Activated T-helper 17 cell treated with anti-CD3 and anti-CD28 coated beads, Interleukin-2, amount 50 U/mL, for 72 hours (primary cell): ENCODE data around the gene COL17A1. TPM values are rescaled to one million over a fixed set of nuclear protein-coding genes. Genes with fewer than 3 reads are reported as not detected.

Experiments
- ATAC-seq: fragments of 150-1000 bp; cut with Tn5 transposase; replicated peaks from 2 replicates; pipeline ENCODE4 v1.10.0; 2021; ENCODE audit warnings: mild to moderate bottlenecking, moderate library complexity
- H3K27ac Mint-ChIP-seq: one replicate; pipeline ENCODE4 v1.8.0; 2022; ENCODE audit warnings: mixed read lengths
- H3K27me3 Mint-ChIP-seq: one replicate; pipeline ENCODE4 v1.8.0; 2022; ENCODE audit warnings: mixed read lengths
- H3K36me3 Mint-ChIP-seq: one replicate; pipeline ENCODE4 v1.8.0; 2022; ENCODE audit warnings: low read depth, mild to moderate bottlenecking, mixed read lengths
- H3K4me1 Mint-ChIP-seq: one replicate; pipeline ENCODE4 v1.8.0; 2022; ENCODE audit warnings: mixed read lengths
- H3K4me3 Mint-ChIP-seq: one replicate; pipeline ENCODE4 v1.8.0; 2022; ENCODE audit warnings: mild to moderate bottlenecking, mixed read lengths
- H3K9me3 Mint-ChIP-seq: one replicate; pipeline ENCODE4 v1.8.0; 2022; ENCODE audit warnings: mixed read lengths
- total RNA-seq, 2 donors: library from RNA; stranded (reverse); gene quantifications; one replicate each; pipeline ENCODE4 v1.2.3, GENCODE V29; 2022

COL17A1 gene
- total RNA-seq, 2 donors from 2014 or later, result not detected

GRCh38 chr10:104077663-104078151, 8.0 kb downstream of the COL17A1 start:
- H3K4me1 Mint-ChIP-seq, result no peaks in the 10 kb centered on the region
- no peak overlapping the region for H3K4me3 Mint-ChIP-seq
- no peak overlapping the region for H3K27ac Mint-ChIP-seq
- no peak for ATAC-seq
- no peaks in the 10 kb centered on the region for H3K27me3 Mint-ChIP-seq
- H3K36me3 Mint-ChIP-seq, result no peaks in the 10 kb centered on the region
- no peaks in the 10 kb centered on the region for H3K9me3 Mint-ChIP-seq

GRCh38 chr10:104077247-104077646, 8.4 kb downstream of the COL17A1 start:
- Mint-ChIP-seq H3K27ac (no peak overlapping the region), H3K9me3 (no peaks in the 10 kb centered on the region), H3K4me1 (no peaks in the 10 kb centered on the region), H3K27me3 (no peaks in the 10 kb centered on the region), H3K36me3 (no peaks in the 10 kb centered on the region), H3K4me3 (no peak overlapping the region)
- no peak for ATAC-seq

- no peaks in the 10 kb centered on the region for H3K9me3 Mint-ChIP-seq
- H3K27ac Mint-ChIP-seq, result no peak overlapping the region
- H3K4me1 Mint-ChIP-seq, result no peaks in the 10 kb centered on the region
- H3K27me3 Mint-ChIP-seq, result no peaks in the 10 kb centered on the region
- no peak overlapping the region for H3K4me3 Mint-ChIP-seq
- H3K36me3 Mint-ChIP-seq, result no peaks in the 10 kb centered on the region
- no peak for ATAC-seq
Measured at GRCh38 chr10:104076743-104077160, 8.9 kb downstream of the COL17A1 start.

GRCh38 chr10:104074505-104074904, 11.2 kb downstream of the COL17A1 start:
- no peaks in the 10 kb centered on the region for H3K36me3 Mint-ChIP-seq
- ATAC-seq, result no peak
- no peak overlapping the region for H3K27ac Mint-ChIP-seq
- no peak overlapping the region for H3K4me3 Mint-ChIP-seq
- no peaks in the 10 kb centered on the region for H3K27me3 Mint-ChIP-seq
- H3K4me1 Mint-ChIP-seq, result no peaks in the 10 kb centered on the region
- H3K9me3 Mint-ChIP-seq, result no peaks in the 10 kb centered on the region

- Mint-ChIP-seq H3K27ac (no peak overlapping the region), H3K36me3 (no peaks in the 10 kb centered on the region), H3K27me3 (no peaks in the 10 kb centered on the region), H3K4me1 (no peaks in the 10 kb centered on the region), H3K9me3 (no peaks in the 10 kb centered on the region), H3K4me3 (no peak overlapping the region)
- no peak for ATAC-seq
Measured at GRCh38 chr10:104072786-104073185, 12.9 kb downstream of the COL17A1 start.

- no peaks in the 10 kb centered on the region for H3K27me3 Mint-ChIP-seq
- H3K36me3 Mint-ChIP-seq, result no peaks in the 10 kb centered on the region
- H3K9me3 Mint-ChIP-seq, result no peaks in the 10 kb centered on the region
- no peak overlapping the region for H3K27ac Mint-ChIP-seq
- no peak for ATAC-seq
- no peak overlapping the region for H3K4me3 Mint-ChIP-seq
- H3K4me1 Mint-ChIP-seq, result no peaks in the 10 kb centered on the region
Measured at GRCh38 chr10:104069613-104070012, 16.1 kb downstream of the COL17A1 start.

GRCh38 chr10:104067525-104067924, 18.2 kb downstream of the COL17A1 start:
- no peak for ATAC-seq
- Mint-ChIP-seq H3K4me3 (no peak overlapping the region), H3K4me1 (no peaks in the 10 kb centered on the region), H3K27ac (no peak overlapping the region), H3K27me3 (no peaks in the 10 kb centered on the region), H3K36me3 (no peaks in the 10 kb centered on the region), H3K9me3 (no peaks in the 10 kb centered on the region)

GRCh38 chr10:104066945-104067344, 18.7 kb downstream of the COL17A1 start:
- Mint-ChIP-seq H3K36me3 (no peaks in the 10 kb centered on the region), H3K9me3 (no peaks in the 10 kb centered on the region), H3K27ac (no peak overlapping the region), H3K4me3 (no peak overlapping the region), H3K4me1 (no peaks in the 10 kb centered on the region), H3K27me3 (no peaks in the 10 kb centered on the region)
- ATAC-seq, result no peak

GRCh38 chr10:104065748-104066147, 19.9 kb downstream of the COL17A1 start:
- H3K4me3 Mint-ChIP-seq, result no peak overlapping the region
- H3K27me3 Mint-ChIP-seq, result no peaks in the 10 kb centered on the region
- no peaks in the 10 kb centered on the region for H3K9me3 Mint-ChIP-seq
- no peaks in the 10 kb centered on the region for H3K4me1 Mint-ChIP-seq
- H3K36me3 Mint-ChIP-seq, result no peaks in the 10 kb centered on the region
- no peak overlapping the region for H3K27ac Mint-ChIP-seq
- no peak for ATAC-seq

GRCh38 chr10:104061196-104061595, 24.5 kb downstream of the COL17A1 start:
- H3K27me3 Mint-ChIP-seq, result no peaks in the 10 kb centered on the region
- no peaks in the 10 kb centered on the region for H3K4me1 Mint-ChIP-seq
- no peak overlapping the region for H3K27ac Mint-ChIP-seq
- H3K36me3 Mint-ChIP-seq, result no peaks in the 10 kb centered on the region
- ATAC-seq, result no peak
- H3K9me3 Mint-ChIP-seq, result no peaks in the 10 kb centered on the region
- no peak overlapping the region for H3K4me3 Mint-ChIP-seq

GRCh38 chr10:104059364-104059763, 26.3 kb downstream of the COL17A1 start:
- no peaks in the 10 kb centered on the region for H3K4me1 Mint-ChIP-seq

GRCh38 chr10:104057717-104058116, 28.0 kb downstream of the COL17A1 start:
- H3K27me3 Mint-ChIP-seq, result no peaks in the 10 kb centered on the region
- no peaks in the 10 kb centered on the region for H3K36me3 Mint-ChIP-seq
- H3K27ac Mint-ChIP-seq, result no peak overlapping the region
- no peak overlapping the region for H3K4me3 Mint-ChIP-seq
- no peak for ATAC-seq
- no peaks in the 10 kb centered on the region for H3K4me1 Mint-ChIP-seq
- no peaks in the 10 kb centered on the region for H3K9me3 Mint-ChIP-seq

More at GRCh38 chr10:104059364-104059763, 26.3 kb downstream of the COL17A1 start:
- Mint-ChIP-seq H3K9me3 (no peaks in the 10 kb centered on the region), H3K27me3 (no peaks in the 10 kb centered on the region), H3K4me3 (no peak overlapping the region), H3K36me3 (no peaks in the 10 kb centered on the region), H3K27ac (no peak overlapping the region)
- no peak for ATAC-seq

GRCh38 chr10:104056619-104057273, 28.9 kb downstream of the COL17A1 start:
- H3K27me3 Mint-ChIP-seq, result no peaks in the 10 kb centered on the region
- no peak overlapping the region for H3K27ac Mint-ChIP-seq

GRCh38 chr10:104054430-104054829, 31.2 kb downstream of the COL17A1 start:
- no peaks in the 10 kb centered on the region for H3K27me3 Mint-ChIP-seq
- no peak overlapping the region for H3K4me3 Mint-ChIP-seq
- no peaks in the 10 kb centered on the region for H3K9me3 Mint-ChIP-seq
- H3K27ac Mint-ChIP-seq, result peak overlapping the region; percentile 39
- ATAC-seq, result no peak
- no peaks in the 10 kb centered on the region for H3K4me1 Mint-ChIP-seq
- H3K36me3 Mint-ChIP-seq, result no peaks in the 10 kb centered on the region

More at GRCh38 chr10:104056619-104057273, 28.9 kb downstream of the COL17A1 start:
- no peak overlapping the region for H3K4me3 Mint-ChIP-seq
- ATAC-seq, result no peak
- H3K4me1 Mint-ChIP-seq, result no peaks in the 10 kb centered on the region
- H3K9me3 Mint-ChIP-seq, result no peaks in the 10 kb centered on the region
- no peaks in the 10 kb centered on the region for H3K36me3 Mint-ChIP-seq

GRCh38 chr10:104053201-104053600, 32.5 kb downstream of the COL17A1 start:
- H3K27ac Mint-ChIP-seq, result no peak overlapping the region
- H3K27me3 Mint-ChIP-seq, result peaks cover 5% of the 10 kb centered on the region
- no peaks in the 10 kb centered on the region for H3K36me3 Mint-ChIP-seq
- no peak for ATAC-seq
- no peaks in the 10 kb centered on the region for H3K9me3 Mint-ChIP-seq
- H3K4me1 Mint-ChIP-seq, result no peaks in the 10 kb centered on the region
- no peak overlapping the region for H3K4me3 Mint-ChIP-seq
